GM12875 (cell line): ENCODE results near the gene MXD4.

ENCODE experiments used
- H3K4me3 ChIP-seq: one replicate; pipeline ENCODE4 v1.5.1; 2011; ENCODE audit warnings: low read depth, low read length, control low read depth
- CTCF ChIP-seq: IDR thresholded peaks from 2 replicates; pipeline ENCODE4 v1.5.1; 2011; ENCODE audit warnings: low read depth, mild to moderate bottlenecking, control low read depth, inconsistent platforms, low read length, moderate library complexity, borderline replicate concordance; ENCODE audit not compliant: insufficient read depth

MXD4 gene

GRCh38 chr4:2248044-2248780 lies 13.7 kb downstream of the MXD4 start:
- no peak overlapping the region for H3K4me3 ChIP-seq
- TF ChIP-seq CTCF: no peak

- TF ChIP-seq CTCF: no peak
- no peak overlapping the region for H3K4me3 ChIP-seq
Observed at GRCh38 chr4:2247128-2248043, 14.5 kb downstream of the MXD4 start.

GRCh38 chr4:2246384-2247127 lies 15.4 kb downstream of the MXD4 start:
- no peak for TF ChIP-seq CTCF
- no peak overlapping the region for H3K4me3 ChIP-seq

GRCh38 chr4:2245787-2246275 lies 16.1 kb downstream of the MXD4 start:
- TF ChIP-seq CTCF: no peak

GRCh38 chr4:2245057-2245786 lies 16.7 kb downstream of the MXD4 start:
- no peak overlapping the region for H3K4me3 ChIP-seq
- no peak for TF ChIP-seq CTCF

More at GRCh38 chr4:2245787-2246275, 16.1 kb downstream of the MXD4 start:
- no peak overlapping the region for H3K4me3 ChIP-seq

GRCh38 chr4:2243681-2244380 lies 18.1 kb downstream of the MXD4 start:
- no peak for TF ChIP-seq CTCF
- H3K4me3 ChIP-seq: no peak overlapping the region
